H1 (cell line): ENCODE data around the gene VIPR2. TPM values are rescaled to one million over a fixed set of nuclear protein-coding genes. Genes with fewer than 3 reads are reported as not detected.

Experiments used
- CTCF ChIA-PET: fragments of 300-600 bp; sonication (Branson Sonifier 250); formaldehyde crosslinking; loops from one replicate; lab custom pipeline; 2021; ENCODE audit not compliant: partially characterized antibody; lab: Charles Lee
- POLR2A ChIA-PET: fragments of 300-600 bp; sonication (Branson Sonifier 250); formaldehyde crosslinking; loops from one replicate; lab custom pipeline; 2021; ENCODE audit warnings: inconsistent platforms; ENCODE audit not compliant: partially characterized antibody; lab: Charles Lee
- DNase-seq, 2 experiments: peaks; one replicate each; pipeline versions ENCODE4 v3.0.0 to v3.0.0-alpha.2; 2010 to 2022; ENCODE audit warnings: low spot score in 2 of 2, low read depth in 1 of 2, mixed read lengths in 1 of 2
- FAIRE-seq: peaks from 2 replicates; lab custom pipeline; 2011; peaks lifted over from hg19 to GRCh38; lab: Jason Lieb, UNC
- H2AFZ ChIP-seq: 2 replicates; pipeline ENCODE4 v1.8.1; 2012; ENCODE audit warnings: low read length, inconsistent platforms
- H2AK5ac ChIP-seq: 2 replicates; pipeline ENCODE4 v1.6.1; 2013; ENCODE audit warnings: low read depth, low read length
- H2BK120ac ChIP-seq: replicated peaks from 2 replicates; pipeline ENCODE3; 2013; ENCODE audit warnings: low read depth, low read length, inconsistent platforms
- H2BK12ac ChIP-seq: 2 replicates; pipeline ENCODE4 v1.6.1; 2013; ENCODE audit warnings: low read depth, low read length
- H2BK15ac ChIP-seq: 2 replicates; pipeline ENCODE4 v1.6.1; 2013; ENCODE audit warnings: low read length
- H2BK20ac ChIP-seq: 2 replicates; pipeline ENCODE4 v1.6.1; 2013; ENCODE audit warnings: low read length
- H2BK5ac ChIP-seq: 2 replicates; pipeline ENCODE4 v1.6.1; 2013; ENCODE audit warnings: low read depth, low read length
- H3K14ac ChIP-seq: 2 replicates; pipeline ENCODE4 v1.6.1; 2013; ENCODE audit warnings: inconsistent platforms; ENCODE audit not compliant: insufficient read length
- H3K18ac ChIP-seq: 2 replicates; pipeline ENCODE4 v1.6.1; 2013; ENCODE audit warnings: low read length; ENCODE audit errors: extremely low read depth
- H3K23ac ChIP-seq: 2 replicates; pipeline ENCODE4 v1.6.1; 2013; ENCODE audit warnings: inconsistent platforms; ENCODE audit not compliant: insufficient read length
- H3K23me2 ChIP-seq: 2 replicates; pipeline ENCODE4 v1.6.1; 2013; ENCODE audit warnings: low read depth, low read length
- H3K27ac ChIP-seq: 2 replicates; pipeline ENCODE4 v1.6.1; 2011; ENCODE audit warnings: low read depth, low read length, inconsistent platforms
- H3K27me3 ChIP-seq, 4 experiments: replicated peaks in 1 of 4; 1 replicate in 1 of 4; 2 replicates in 3 of 4; pipeline versions ENCODE4 v1.6.1 to v1.8.1; 2011 to 2013; ENCODE audit warnings: low read length in 3 of 4, mild to moderate bottlenecking in 3 of 4, inconsistent platforms in 2 of 4, mixed read lengths in 2 of 4, moderate library complexity in 1 of 4; ENCODE audit not compliant: control insufficient read depth in 3 of 4, insufficient read depth in 3 of 4; ENCODE audit errors: extremely low read depth in 1 of 4
- H3K36me3 ChIP-seq, 4 experiments: 2 replicates each; pipeline versions ENCODE4 v1.6.1 to v1.8.1; 2011 to 2013; ENCODE audit warnings: mild to moderate bottlenecking in 4 of 4, low read length in 3 of 4, moderate library complexity in 2 of 4, control low read depth in 1 of 4, inconsistent platforms in 1 of 4; ENCODE audit not compliant: insufficient read depth in 4 of 4, control insufficient read depth in 2 of 4
- H3K4ac ChIP-seq: replicated peaks from 2 replicates; pipeline ENCODE3; 2013; ENCODE audit warnings: low read length, low read depth, mixed read lengths, inconsistent platforms; ENCODE audit not compliant: insufficient read length
- H3K4me1 ChIP-seq, 4 experiments: replicated peaks in 1 of 4; 1 replicate in 1 of 4; 2 replicates in 3 of 4; pipeline versions ENCODE4 v1.6.1 to v1.8.1; 2011 to 2013; ENCODE audit warnings: low read length in 3 of 4, inconsistent platforms in 2 of 4, mixed read lengths in 1 of 4; ENCODE audit not compliant: insufficient read depth in 4 of 4, control insufficient read depth in 3 of 4
- H3K4me2 ChIP-seq, 2 experiments: 2 replicates each; pipeline versions ENCODE4 v1.6.1 to v1.8.1; 2011 to 2013; ENCODE audit warnings: low read depth in 2 of 2, low read length in 2 of 2, control low read depth in 1 of 2, inconsistent platforms in 1 of 2, mild to moderate bottlenecking in 1 of 2; ENCODE audit not compliant: insufficient read depth in 1 of 2
- H3K4me3 ChIP-seq, 4 experiments: fragments of 200-600, 300-600 bp in 1 of 4; sonication (generic), shearing (Covaris generic), sonication (Bioruptor Twin) in 1 of 4; 2 replicates each; pipeline versions ENCODE4 v1.5.1 to v1.8.1; 2011 to 2016; ENCODE audit warnings: low read length in 4 of 4, low read depth in 3 of 4, control low read depth in 2 of 4, inconsistent platforms in 2 of 4, mild to moderate bottlenecking in 2 of 4, mixed read lengths in 1 of 4, moderate library complexity in 1 of 4; ENCODE audit not compliant: insufficient read depth in 2 of 4; ENCODE audit errors: extremely low read depth in 1 of 4
- H3K56ac ChIP-seq: replicated peaks from 2 replicates; pipeline ENCODE3; 2013; ENCODE audit warnings: low read depth, mild to moderate bottlenecking, mixed read lengths, low read length, inconsistent platforms; ENCODE audit not compliant: insufficient read length
- H3K79me1 ChIP-seq: 2 replicates; pipeline ENCODE4 v1.6.1; 2013; ENCODE audit warnings: low read depth, low read length, control low read depth
- H3K79me2 ChIP-seq, 2 experiments: 2 replicates each; pipeline versions ENCODE4 v1.6.1 to v1.8.1; 2012 to 2013; ENCODE audit warnings: low read length in 2 of 2, mild to moderate bottlenecking in 2 of 2, inconsistent platforms in 1 of 2; ENCODE audit not compliant: insufficient read depth in 2 of 2, control insufficient read depth in 1 of 2
- H3K9ac ChIP-seq, 4 experiments: replicated peaks in 1 of 4; 1 replicate in 1 of 4; 2 replicates in 3 of 4; pipeline versions ENCODE4 v1.6.1 to v1.8.1; 2011 to 2013; ENCODE audit warnings: low read depth in 3 of 4, low read length in 3 of 4, control low read depth in 2 of 4, mild to moderate bottlenecking in 2 of 4, moderate library complexity in 2 of 4, inconsistent platforms in 1 of 4; ENCODE audit errors: extremely low read depth in 1 of 4
- H3K9me3 ChIP-seq, 2 experiments: 2 replicates each; pipeline versions ENCODE4 v1.6.1 to v1.8.1; 2012 to 2013; ENCODE audit warnings: mild to moderate bottlenecking in 2 of 2, moderate library complexity in 2 of 2, control low read depth in 1 of 2, inconsistent platforms in 1 of 2, low read depth in 1 of 2, low read length in 1 of 2, mixed read lengths in 1 of 2; ENCODE audit not compliant: insufficient read depth in 2 of 2
- H4K20me1 ChIP-seq, 2 experiments: replicated peaks in 1 of 2; 2 replicates each; pipeline versions ENCODE3 to v1.8.1; 2011 to 2013; ENCODE audit warnings: inconsistent platforms in 2 of 2, low read length in 2 of 2, mild to moderate bottlenecking in 1 of 2; ENCODE audit not compliant: insufficient read depth in 2 of 2, control insufficient read depth in 1 of 2
- H4K5ac ChIP-seq: 2 replicates; pipeline ENCODE4 v1.6.1; 2013; ENCODE audit warnings: low read length, low read depth, mixed read lengths, inconsistent platforms; ENCODE audit not compliant: insufficient read length
- H4K8ac ChIP-seq: 2 replicates; pipeline ENCODE4 v1.8.0; 2013; ENCODE audit warnings: mild to moderate bottlenecking, moderate library complexity, low read length, inconsistent platforms; ENCODE audit not compliant: insufficient read depth; ENCODE audit errors: extremely low read depth
- H4K91ac ChIP-seq: replicated peaks from 2 replicates; pipeline ENCODE3; 2013; ENCODE audit warnings: low read length, mixed read lengths, inconsistent platforms; ENCODE audit not compliant: insufficient read length
- CEBPB ChIP-seq: IDR thresholded peaks from 2 replicates; pipeline ENCODE4 v1.6.1; 2012; ENCODE audit warnings: low read depth, low read length
- CTBP2 ChIP-seq: IDR thresholded peaks from 2 replicates; pipeline ENCODE4 v1.7.0; 2011; ENCODE audit warnings: borderline replicate concordance, mild to moderate bottlenecking, moderate library complexity, mixed read lengths, low read length; ENCODE audit not compliant: insufficient read depth, insufficient read length
- EGR1 ChIP-seq: IDR thresholded peaks from 2 replicates; pipeline ENCODE4 v1.6.1; 2011; ENCODE audit warnings: low read depth, low read length, borderline replicate concordance
- JUND ChIP-seq: IDR thresholded peaks from 2 replicates; pipeline ENCODE4 v1.6.1; 2011; ENCODE audit warnings: mild to moderate bottlenecking, improper control_type of control experiment, low read length
- KDM1A ChIP-seq: fragments of 200-600, 300-600 bp; sonication (generic); IDR thresholded peaks from 2 replicates; pipeline ENCODE4 v1.7.1; 2016; ENCODE audit warnings: mild to moderate bottlenecking, low read length, borderline replicate concordance
- POU5F1 ChIP-seq: IDR thresholded peaks from 2 replicates; pipeline ENCODE4 v1.6.1; 2011; ENCODE audit warnings: low read depth, mild to moderate bottlenecking, low read length, moderate library complexity
- RNF2 ChIP-seq: fragments of 200-900, 300-1000 bp; sonication (generic); IDR thresholded peaks from 2 replicates; pipeline ENCODE4 v1.7.1; 2016; ENCODE audit warnings: borderline replicate concordance, low read depth, mild to moderate bottlenecking, antibody characterized with exemption, low read length; ENCODE audit not compliant: poor library complexity, severe bottlenecking; ENCODE audit errors: missing control alignments
- SAP30 ChIP-seq: fragments of 300-600 bp; sonication (generic); IDR thresholded peaks from 2 replicates; pipeline ENCODE4 v1.7.1; 2012; ENCODE audit warnings: low read length, moderate library complexity, mild to moderate bottlenecking, inconsistent platforms; ENCODE audit not compliant: insufficient read depth, insufficient replicate concordance
- SIX5 ChIP-seq: IDR thresholded peaks from 2 replicates; pipeline ENCODE4 v1.6.1; 2011; ENCODE audit warnings: mild to moderate bottlenecking, low read depth, low read length
- SP1 ChIP-seq: IDR thresholded peaks from 2 replicates; pipeline ENCODE4 v1.6.1; 2011; ENCODE audit warnings: low read depth, low read length
- SUZ12 ChIP-seq: fragments of 200-600 bp; sonication (generic); IDR thresholded peaks from 2 replicates; pipeline ENCODE4 v1.6.1; 2012; ENCODE audit warnings: mild to moderate bottlenecking, inconsistent platforms, low read length, moderate library complexity, mixed read lengths
- WGBS, 2 experiments: shearing (Covaris generic) in 1 of 2; methylation state at CpG; one replicate each; pipeline versions ENCODE4 v1.1.6 to v1.1.7; 2013 to 2015; ENCODE audit warnings: low lambda C conversion rate in 2 of 2, mixed read lengths in 2 of 2, inconsistent platforms in 1 of 2, low coverage in 1 of 2, missing lambda C conversion rate in 1 of 2; ENCODE audit not compliant: insufficient replicate concordance in 2 of 2, insufficient coverage in 1 of 2, insufficient read length in 1 of 2; ENCODE audit errors: extremely low coverage in 1 of 2, missing lambda C conversion rate in 1 of 2; 5-methylcytosine and 5-hydroxymethylcytosine counted together
- polyA plus RNA-seq, 7 experiments: library from polyadenylated mRNA; depleted of rRNA in 3 of 7; stranded (reverse) in 5 of 7; unstranded in 2 of 7; fragments of >200 nt in 5 of 7; fragments of 200-250 nt in 2 of 7; gene quantifications; 1 replicate in 5 of 7; 2 replicates in 1 of 7; 4 replicates in 1 of 7; pipeline versions ENCODE4 v1.2.1 to v1.2.3, GENCODE V29; 2011 to 2013; ENCODE audit warnings: missing spikeins in 2 of 7, mixed read lengths in 2 of 7
- total RNA-seq: library from RNA; stranded (reverse); fragmentation: NEBNext Ultra II Directional; extraction: Animal tissue kit (Norgen Biotek cat#: 25700); gene quantifications from 2 replicates; pipeline ENCODE4 v1.2.1, GENCODE V29; 2021

Gene VIPR2
- total and polyA plus RNA-seq, 2 of the 8 experiments (the other 6 are each of a cell fraction or from before 2014, with no cell fraction given), result 2.4 to 6.3 TPM

DNA sequence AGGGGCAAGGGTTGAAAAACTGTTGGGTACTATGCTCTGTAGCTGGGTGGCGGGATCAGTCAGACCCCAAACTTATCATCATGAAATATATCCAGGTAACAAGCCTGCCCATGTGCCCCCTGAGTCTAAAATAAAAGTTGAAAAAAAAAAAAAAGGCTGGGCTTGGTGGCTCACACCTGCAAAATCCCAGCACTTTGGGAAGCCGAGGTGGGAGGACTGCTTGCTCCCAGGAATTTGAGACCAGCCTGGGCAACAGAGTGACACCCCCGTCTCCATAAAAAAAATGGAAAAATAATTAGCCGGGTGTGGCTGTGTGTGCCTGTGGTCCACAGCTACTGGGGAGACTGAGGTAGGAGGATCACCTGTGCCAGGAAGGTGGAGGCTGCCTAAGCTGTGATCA lies 83.5 kb downstream of the VIPR2 start:
- Histone ChIP-seq H2BK20ac (no peak overlapping the region), H4K5ac (no peak overlapping the region), H2AFZ (no peak overlapping the region), H3K56ac (no peak overlapping the region), H2BK5ac (no peak overlapping the region), H4K91ac (no peak overlapping the region), H3K23me2 (peaks cover 14% of the 10 kb centered on the region; the same call in 1 of the 2 replicates), H3K27me3 (peaks cover 0 to 4% (median 0%) of the 10 kb centered on the region in 4 experiments; a peak in 1 of 7 replicates), H3K4ac (no peak overlapping the region), H2BK15ac (no peak overlapping the region), H3K4me1 (peaks cover 0 to 4% (median 2%) of the 10 kb centered on the region in 4 experiments; a peak in 1 of 7 replicates), H3K27ac (no peak overlapping the region), H3K79me1 (no peaks in the 10 kb centered on the region), H4K8ac (no peak overlapping the region), H3K14ac (no peak overlapping the region), H2BK120ac (no peak overlapping the region), H2BK12ac (no peak overlapping the region; the same call in 1 of the 2 replicates), H3K79me2 (no peaks in the 10 kb centered on the region), H2AK5ac (no peak overlapping the region), H3K4me2 (peak overlapping the region; percentile 52 to 56), H3K4me3 (peak overlapping the region in 1 of 4 experiments; percentile 46; a peak in 1 of 8 replicates), H3K23ac (no peak overlapping the region), H3K9me3 (peaks cover 0 to 3% of the 10 kb centered on the region in 2 experiments; a peak in 1 of 4 replicates), H4K20me1 (no peaks in the 10 kb centered on the region), H3K18ac (no peak overlapping the region), H3K36me3 (no peaks in the 10 kb centered on the region), H3K9ac (no peak overlapping the region)
- FAIRE-seq (no peak), DNase-seq (no peak)
- ChIA-PET CTCF (interaction anchor here (0.7 kb wide), 1 partner anchor 38 kb away, joined by 3 read pairs; no protein-coding TSS in a partner anchor), POLR2A (no interaction called here)
- 94% methylated on average over 4 of the region's 4 CpGs; no CpG with 5 or more reads in 1 of the 2 experiments for WGBS, 2 experiments
- TF ChIP-seq KDM1A, result no peak
- no peak for TF ChIP-seq EGR1
- TF ChIP-seq RNF2, result no peak
- no peak for TF ChIP-seq POU5F1
- TF ChIP-seq SP1, result no peak
- no peak for TF ChIP-seq SIX5
- TF ChIP-seq JUND, result no peak
- no peak for TF ChIP-seq SAP30
- TF ChIP-seq CEBPB, result no peak
- TF ChIP-seq SUZ12, result no peak
- TF ChIP-seq CTBP2, result no peak
